Forelimb muscle (tissue), 1 donor: ENCODE measurements around the gene KRT85. TPM values are rescaled to one million over a fixed set of nuclear protein-coding genes. Genes with fewer than 3 reads are reported as not detected.
"Not testable (repeated sequence)": the region's sequence is repeated elsewhere in the genome, so short reads cannot be mapped to it uniquely, and the experiment has no call there.

Experiments used
- DNase-seq: peaks from one replicate; pipeline ENCODE4 v3.0.0-alpha.2; 2013; ENCODE audit warnings: low read depth
- polyA plus RNA-seq: library from polyadenylated mRNA; unstranded; fragments of 120-200 nt; gene quantifications from one replicate; pipeline ENCODE4 v1.2.1, GENCODE V29; 2013; ENCODE audit not compliant: insufficient read length

The KRT85 gene
- polyA plus RNA-seq, result not detected

DNA sequence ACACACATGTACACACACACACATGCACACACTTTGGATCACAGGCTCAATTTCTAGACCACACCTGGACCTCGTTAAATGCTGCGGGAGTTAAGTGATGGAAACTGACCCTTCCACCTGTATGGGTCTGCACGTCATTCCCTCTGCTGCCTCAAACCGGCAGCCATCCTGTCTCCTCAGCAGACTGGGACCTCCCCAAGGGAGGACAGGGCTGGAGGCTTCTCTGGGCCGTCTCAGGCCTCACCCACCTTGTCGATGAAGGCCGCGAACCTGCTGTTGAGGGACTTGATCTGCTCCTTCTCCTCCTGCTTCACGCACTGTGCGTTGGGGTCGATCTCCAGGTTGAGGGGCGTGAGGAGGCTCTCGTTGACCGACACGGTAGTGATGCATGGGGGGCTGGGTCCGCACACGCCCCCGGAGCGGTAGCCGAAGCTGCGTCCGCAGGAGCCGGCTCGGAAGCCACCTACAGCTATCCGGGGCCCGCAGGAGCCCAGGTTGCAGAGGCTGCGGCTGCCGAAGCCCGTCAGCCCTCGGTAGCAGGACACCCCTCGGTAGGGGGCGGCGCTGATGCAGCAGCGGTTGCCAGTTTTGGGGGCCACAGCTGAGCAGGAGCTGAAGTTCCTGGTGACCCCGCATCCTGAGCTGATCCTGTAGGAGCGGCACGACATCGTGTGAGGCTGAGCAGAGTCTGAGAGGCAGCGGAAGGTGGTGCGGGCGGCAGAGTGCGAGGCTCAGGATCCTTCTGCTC is at the start of gene KRT85:
KRT85 (minus strand) TSS at position 744 of the 748 bp plus-strand sequence; CDS start at position 668, 76 bp downstream.
- no peak for DNase-seq

- DNase-seq, result no peak
These were observed 49.5 kb upstream of the KRT85 start for GRCh38 chr12:52416795-52417194.

- DNase-seq, result no peak
These were observed 48.8 kb upstream of the KRT85 start for GRCh38 chr12:52415870-52416750.

DNA sequence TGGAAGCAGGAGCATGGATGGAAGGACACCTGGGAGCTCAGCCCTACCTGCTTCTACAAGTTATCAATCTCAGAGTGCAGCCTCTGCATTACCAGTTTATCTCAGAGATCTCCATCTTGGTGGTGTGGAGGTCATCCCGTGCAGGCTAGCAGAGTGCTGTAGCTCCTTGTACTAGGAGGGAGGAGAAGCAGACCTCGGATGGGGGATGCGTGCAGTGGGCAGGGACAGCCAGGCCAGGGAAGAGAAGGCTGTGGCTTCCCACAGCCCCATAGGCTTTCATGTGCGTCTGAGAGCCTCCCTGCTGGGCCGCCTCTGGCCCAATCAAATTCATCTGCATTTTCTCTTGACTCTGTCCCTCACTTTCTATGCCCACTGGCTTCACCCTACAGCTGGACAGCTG is 47.7 kb upstream of the KRT85 start:
- DNase-seq, result no peak

GRCh38 chr12:52413782-52414345 is 46.6 kb upstream of the KRT85 start:
- DNase-seq, result no peak

- no peak for DNase-seq
These were observed 45.9 kb upstream of the KRT85 start for GRCh38 chr12:52413202-52413601.

- DNase-seq, result no peak
These were observed 44.5 kb upstream of the KRT85 start for GRCh38 chr12:52411815-52412214.

DNA sequence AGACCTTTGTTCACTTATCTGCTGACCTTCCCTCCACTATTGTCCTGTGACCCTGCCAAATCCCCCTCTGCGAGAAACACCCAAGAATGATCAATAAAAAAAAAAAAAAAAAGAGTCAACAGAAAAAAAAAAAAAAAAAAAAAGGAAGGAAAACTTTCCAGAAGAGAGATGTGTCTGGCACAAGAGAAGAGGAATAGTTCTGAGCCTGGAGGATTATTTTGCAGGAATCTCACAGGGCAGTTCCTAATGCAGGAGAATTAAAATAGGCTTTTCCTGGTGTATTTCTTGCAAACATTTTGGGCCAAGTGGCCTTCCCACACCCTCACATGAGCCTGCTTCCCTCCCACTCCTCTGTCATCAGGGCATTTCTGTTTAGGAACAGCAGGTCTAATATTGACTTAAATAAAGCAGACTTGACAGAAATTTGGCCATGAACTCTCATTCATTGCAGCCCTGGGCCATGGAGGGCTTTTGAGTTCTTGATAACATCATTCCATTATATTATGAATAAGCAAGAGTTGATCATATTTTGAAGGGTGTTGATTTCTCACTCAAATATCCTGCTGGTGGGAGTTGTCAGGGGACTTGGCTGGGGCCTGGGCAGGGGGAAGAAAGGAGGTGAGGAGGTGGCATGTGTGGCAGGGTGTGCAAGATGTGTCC is 43.4 kb upstream of the KRT85 start:
- not testable (repeated sequence) for DNase-seq

- no peak for DNase-seq
These were observed 40.6 kb upstream of the KRT85 start for GRCh38 chr12:52407918-52408317.

- no peak for DNase-seq
These were observed 38.7 kb upstream of the KRT85 start, which contains the start of gene KRT82 for GRCh38 chr12:52405922-52406385. KRT82 (minus strand) TSS chr12:52406335; CDS start chr12:52406277, 58 bp downstream.

DNA sequence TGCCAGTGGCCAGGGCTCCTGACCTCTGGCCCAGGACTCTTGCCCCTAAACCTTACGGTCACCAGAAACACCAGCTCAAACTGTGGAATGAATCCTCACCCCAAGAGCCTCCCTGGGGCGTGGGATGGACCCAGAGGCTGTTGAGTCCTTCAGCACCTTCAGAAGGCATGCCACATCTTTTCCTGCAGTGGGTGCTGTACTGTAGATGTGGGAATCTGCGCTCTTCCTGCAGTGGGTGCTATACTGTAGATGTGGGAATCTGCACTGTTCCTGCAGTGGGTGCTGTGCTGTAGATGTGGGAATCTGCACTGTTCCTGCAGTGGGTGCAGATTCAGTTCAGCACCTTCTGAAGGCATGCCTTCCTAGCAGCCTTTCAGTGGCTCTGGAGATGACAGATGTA is 37.7 kb upstream of the KRT85 start:
- DNase-seq, result no peak

DNA sequence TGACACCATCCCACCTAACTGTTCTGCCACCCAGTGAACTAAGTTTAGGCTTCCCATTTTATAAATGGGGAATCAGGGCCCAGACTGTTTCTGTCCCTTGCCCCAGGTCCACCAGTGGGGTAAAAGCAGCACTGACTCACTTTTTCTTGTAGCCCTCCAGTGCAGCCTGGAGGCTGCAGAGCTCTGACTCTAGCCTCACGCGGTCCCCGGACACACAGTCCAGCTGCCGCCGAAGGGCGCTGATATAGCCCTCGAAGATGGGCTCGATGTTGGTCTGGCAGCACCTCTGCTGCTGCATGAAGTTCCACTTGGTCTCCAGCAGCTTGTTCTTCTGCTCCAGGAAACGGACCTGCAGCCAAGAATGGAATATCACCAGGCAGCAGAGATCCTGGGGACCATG is 36.3 kb upstream of the KRT85 start:
- DNase-seq, result no peak

- no peak for DNase-seq
These were observed 35.7 kb upstream of the KRT85 start for GRCh38 chr12:52402873-52403540.

DNA sequence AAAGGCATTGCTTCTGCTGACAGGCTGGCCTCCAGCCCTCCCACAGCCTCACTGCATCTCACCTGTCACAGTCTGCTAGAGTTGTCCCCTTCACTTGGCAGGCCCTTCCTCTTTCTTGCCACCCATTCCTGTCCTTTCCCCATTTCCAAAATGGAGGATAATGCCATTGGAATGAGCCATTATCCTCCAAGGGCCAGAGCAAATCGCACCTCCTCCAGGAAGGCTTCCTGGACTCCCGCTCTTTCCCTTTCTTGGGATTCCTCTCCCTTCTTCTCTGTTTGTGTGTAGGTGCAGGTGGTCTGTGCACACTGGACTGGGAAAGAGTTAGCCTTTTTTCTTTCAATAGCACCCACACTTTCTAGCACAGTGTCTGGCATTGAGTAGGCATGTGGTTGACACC is 35.1 kb upstream of the KRT85 start:
- no peak for DNase-seq

DNA sequence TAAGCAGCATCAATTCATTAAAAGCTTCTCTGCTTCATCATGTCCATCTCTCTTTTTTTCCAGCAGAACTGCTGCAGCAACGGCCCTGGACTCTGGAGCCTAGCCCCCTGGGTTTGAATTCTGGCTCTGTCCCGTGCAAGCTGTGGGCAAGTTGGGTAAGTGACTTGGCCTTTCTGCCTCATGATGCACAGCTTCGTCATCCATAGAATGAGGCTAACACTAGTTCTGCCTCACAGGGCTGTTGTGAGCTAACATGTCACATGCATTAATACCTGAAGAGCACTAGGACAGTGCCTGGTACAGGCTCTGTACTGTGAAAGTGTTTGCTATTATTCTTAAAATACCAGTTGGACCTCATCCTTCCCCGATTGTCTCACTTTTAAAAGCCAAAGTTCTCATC is 34.6 kb upstream of the KRT85 start:
- no peak for DNase-seq

DNA sequence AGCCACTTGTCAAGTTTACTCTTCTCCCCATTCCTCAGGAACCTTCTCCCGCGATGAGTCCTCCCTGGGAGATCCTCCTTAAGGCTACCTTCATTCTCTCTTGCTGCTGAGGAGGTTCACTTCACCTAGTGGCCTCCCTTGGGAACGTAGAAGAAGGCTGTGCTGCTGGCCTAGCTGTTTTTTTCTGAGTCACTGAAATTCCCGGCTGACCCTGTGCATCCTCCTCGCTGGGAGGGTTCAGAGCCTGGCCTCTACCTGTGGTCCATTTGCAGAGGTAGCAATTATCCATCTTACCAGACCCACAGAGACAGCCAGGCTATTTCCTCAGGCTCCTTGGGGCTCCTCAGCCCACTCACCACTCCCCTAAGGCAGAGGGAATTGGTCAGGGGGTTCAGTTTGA is 34.2 kb upstream of the KRT85 start:
- DNase-seq, result no peak

- DNase-seq, result no peak
These were observed 33.6 kb upstream of the KRT85 start for GRCh38 chr12:52400906-52401305.

- no peak for DNase-seq
These were observed 32.5 kb upstream of the KRT85 start for GRCh38 chr12:52399756-52400155.

DNA sequence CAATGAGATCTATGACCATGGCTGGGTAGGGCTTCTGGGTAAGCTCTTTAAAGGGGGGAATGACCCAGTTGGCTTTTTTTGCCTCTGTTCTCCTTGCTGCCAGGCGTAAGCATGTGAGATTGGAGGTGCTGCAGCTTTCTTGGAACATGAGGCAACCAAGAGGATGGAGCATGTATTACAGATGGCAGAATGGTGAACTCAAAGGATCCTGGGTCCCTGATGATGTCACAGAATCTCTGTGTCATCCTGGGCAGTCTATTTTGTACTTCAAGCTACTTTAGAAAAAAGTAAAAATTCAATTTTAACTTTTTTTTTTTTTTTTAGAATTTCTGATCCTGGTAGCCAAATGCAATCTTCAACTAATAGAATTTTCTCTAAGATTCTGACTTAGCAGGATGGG is 30.9 kb upstream of the KRT85 start:
- no peak for DNase-seq

GRCh38 chr12:52396656-52397055 is 29.4 kb upstream of the KRT85 start:
- no peak for DNase-seq

GRCh38 chr12:52395761-52396434 is 28.6 kb upstream of the KRT85 start:
- DNase-seq, result no peak
